HG03175 (cell line): ENCODE data around the gene GPLD1.

ENCODE experiments used
- ATAC-seq: cut with Tn5 transposase; IDR thresholded peaks from one replicate; pipeline ENCODE4 v1.9.1; 2021; ENCODE audit warnings: mild to moderate bottlenecking, moderate library complexity; ENCODE audit not compliant: unreplicated experiment

Gene GPLD1

DNA sequence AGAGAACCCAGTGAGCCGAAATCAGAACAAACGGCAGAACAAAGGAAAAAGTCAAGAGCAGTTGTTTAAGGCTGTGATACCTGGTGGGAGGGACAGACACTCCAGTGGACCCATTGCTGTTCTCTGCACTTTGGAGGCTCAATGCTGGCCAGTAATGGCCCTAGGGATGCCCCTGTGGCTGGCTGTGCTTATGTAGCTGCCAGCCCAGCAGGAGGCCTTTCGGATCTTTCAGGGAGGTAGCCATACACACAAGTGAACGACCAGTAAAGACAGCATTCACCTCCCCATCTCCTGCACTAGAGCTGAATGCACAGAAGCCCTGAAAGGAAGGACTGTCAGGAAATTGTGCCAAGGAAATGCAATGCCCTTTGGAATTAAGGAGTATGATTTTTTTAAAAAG, 34.3 kb downstream of the GPLD1 start:
- no peak for ATAC-seq

DNA sequence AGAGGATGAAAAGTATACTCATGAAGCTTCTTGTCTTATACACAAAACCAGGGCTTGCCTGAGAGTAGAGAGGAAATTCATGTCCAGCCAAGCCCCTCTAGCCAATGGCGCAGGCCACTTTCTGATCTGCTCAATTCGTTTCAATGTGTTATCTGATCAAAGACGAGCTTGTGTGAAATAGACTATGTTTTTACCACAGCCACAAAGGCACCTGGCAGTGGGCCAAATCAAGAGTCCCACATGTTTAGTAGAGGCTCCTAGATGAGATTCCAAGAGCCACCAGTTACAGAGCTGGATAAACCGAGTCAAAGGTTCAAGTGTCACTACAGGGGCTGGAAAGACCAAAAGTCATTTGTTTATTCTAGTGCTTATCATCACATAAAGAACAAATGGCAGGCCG, 34.9 kb downstream of the GPLD1 start:
- no peak for ATAC-seq

DNA sequence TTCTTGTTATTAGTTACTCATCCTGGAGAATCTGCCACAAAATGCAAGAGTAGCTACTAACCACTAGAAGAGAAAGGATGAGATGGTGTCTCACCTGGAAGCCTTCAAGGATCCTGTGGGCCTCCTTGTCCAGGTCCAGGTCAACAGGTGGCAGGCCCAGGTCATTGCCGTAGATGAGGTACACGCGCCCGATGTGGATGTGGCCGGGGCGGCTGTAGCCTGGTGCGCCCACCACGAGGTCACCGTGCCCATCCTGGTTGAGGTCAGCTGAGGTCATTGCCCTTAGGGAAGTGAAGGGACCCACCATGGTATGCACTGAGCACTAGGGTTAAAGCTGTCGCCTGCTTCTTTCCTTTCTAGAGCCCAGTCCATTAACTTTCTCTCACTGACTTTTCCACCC, 35.5 kb downstream of the GPLD1 start:
- no peak for ATAC-seq

- ATAC-seq = no peak
Measured at GRCh38 chr6:24451581-24452388, 37.6 kb downstream of the GPLD1 start.

- ATAC-seq = no peak
Measured at GRCh38 chr6:24448828-24449525, 40.4 kb downstream of the GPLD1 start.

DNA sequence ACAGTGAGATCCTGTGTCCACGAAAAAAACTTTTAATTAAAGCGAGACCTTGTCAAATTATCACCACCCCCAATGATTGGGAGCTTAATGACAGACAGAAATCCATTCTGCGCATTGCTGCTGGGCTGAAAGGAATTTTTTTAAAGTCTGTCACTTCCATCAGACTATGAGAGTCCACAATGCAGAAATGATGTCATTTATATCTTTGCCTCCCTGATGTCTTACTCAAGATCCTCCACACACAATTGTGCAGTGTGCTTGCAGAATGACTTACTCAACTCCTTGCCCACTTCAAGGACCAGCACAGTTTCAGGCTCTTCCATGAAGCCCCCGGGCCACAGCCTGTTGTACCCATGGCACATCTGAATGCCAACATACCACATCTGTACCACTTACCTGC, 41.0 kb downstream of the GPLD1 start:
- no peak for ATAC-seq

- no peak for ATAC-seq
Measured at GRCh38 chr6:24446670-24447069, 42.7 kb downstream of the GPLD1 start.

DNA sequence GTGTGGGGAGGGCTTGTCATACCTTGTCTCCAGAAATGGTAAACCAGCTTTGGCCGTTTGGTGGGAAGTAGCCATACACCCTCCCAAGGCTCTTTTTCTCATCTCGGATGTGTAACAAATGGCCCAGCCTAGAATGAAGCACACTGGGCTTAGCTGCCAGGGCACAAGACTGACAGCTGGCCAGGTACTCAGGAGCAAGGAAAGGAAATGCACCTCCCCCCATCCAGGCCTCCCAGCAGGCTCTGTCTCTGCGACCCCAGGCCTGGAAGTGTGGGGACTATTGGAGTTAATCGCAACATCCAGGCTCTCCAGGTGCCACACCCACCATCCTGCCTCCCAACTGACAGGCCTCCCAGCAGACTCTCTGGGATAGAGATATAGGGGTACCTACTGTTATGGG, 43.7 kb downstream of the GPLD1 start:
- ATAC-seq = no peak

GRCh38 chr6:24444588-24444987, 44.8 kb downstream of the GPLD1 start:
- ATAC-seq = no peak

DNA sequence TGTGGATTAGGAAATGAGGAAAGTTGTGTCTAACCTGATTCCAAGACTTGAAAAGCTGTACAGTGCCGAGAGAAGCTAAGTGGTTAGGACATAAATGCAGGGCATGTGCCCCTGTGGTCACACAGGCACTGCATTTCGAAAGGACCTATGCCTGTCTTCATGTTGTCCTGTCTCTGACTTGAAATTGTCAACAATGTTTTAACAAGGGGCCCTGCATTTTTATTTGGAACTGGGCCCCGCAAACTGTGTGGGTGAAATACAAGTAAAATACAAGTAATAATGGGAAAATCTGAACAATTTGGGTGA, 47.8 kb downstream of the GPLD1 start:
- ATAC-seq = no peak

DNA sequence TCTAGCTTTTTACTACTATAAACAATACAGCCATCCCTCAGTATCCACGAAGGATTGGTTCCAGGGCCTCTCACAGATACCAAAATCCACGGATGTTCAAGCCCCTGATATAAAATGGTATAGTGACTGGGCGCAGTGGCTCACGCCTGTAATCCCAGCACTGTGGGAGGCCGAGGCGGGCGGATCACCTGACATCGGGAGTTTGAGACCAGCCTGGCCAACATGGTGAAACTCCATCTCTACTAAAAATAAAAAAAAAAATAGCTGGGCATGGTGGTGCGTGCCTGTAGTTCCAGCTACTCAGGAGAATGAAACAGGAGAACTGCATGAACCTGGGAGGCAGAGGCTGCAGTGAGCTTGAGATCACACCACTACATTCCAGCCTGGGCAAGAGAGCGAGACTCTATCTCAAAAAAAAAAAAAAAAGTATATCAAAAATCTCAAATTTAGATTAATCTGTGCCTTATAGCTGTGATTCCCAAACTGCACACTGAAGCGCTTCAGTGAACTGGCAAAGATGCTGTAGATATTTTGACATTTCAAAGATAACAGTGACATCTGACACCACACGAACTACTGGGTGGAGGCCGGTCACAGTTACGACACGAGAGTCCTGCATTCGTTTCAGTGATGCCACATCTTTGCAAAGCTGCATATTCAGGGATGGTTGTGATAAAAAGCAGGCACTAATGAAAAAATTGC, 48.3 kb downstream of the GPLD1 start:
- no peak for ATAC-seq

- ATAC-seq = no peak
Measured at GRCh38 chr6:24439858-24440539, 49.4 kb downstream of the GPLD1 start.

GRCh38 chr6:24436979-24437378, 52.4 kb downstream of the GPLD1 start:
- ATAC-seq = no peak

DNA sequence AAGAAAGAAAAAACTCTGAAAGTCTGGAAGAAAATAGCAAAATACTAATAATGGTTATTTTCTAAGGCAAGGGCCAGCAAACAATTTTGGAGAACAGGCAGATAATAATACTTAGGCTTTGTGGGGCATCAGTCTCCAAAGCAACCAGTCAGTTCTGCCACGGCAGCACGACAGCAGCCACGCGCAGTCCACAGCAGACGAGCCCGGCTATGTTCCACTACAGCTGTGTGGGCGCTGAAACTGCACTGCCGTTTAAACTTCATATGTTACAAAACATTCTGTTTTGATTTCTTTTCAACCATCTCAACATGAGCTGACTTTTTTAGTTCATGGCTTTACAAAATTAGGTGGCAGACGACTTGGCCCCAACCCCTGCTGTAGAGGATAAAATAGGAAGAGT, 56.8 kb downstream of the GPLD1 start:
- no peak for ATAC-seq

DNA sequence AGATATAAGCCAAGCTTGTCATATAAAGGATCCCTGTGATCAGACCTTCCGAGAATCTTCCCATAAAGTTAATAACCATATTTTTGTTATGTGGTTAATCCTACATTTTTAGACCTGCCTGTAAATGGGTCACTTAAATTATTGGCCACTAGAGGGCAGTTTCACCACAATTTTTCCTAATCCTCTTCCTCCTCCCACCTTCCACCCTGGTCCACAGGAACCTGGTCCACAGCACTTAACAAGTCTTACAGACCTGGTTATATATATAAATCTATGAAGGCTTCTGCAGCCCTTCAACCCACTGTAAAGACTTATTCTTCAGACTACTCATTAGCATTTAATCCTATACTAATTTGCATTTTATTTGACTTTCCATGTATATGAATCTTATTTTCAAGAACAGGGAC, 58.3 kb downstream of the GPLD1 start:
- ATAC-seq = no peak

- ATAC-seq = no peak
Measured at GRCh38 chr6:24430086-24430485, 59.3 kb downstream of the GPLD1 start.

DNA sequence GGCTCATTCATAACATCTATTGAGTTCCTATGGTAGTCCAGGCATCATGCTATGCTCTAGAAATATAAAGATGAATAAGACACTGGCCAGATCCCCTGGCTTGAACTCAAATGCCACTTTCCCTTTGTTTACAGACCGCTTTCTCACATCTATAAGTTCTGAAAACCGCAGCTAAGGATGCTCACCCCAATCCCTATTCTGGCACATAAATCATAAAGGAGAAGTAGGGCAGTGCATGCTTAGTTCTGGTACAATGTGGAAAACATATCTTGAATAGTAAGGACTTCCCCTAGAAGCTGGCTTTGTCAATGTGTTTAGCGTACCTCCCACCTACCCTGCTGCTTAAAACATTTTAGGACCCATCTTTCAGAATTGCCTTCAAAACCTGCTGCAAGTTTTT, 60.2 kb downstream of the GPLD1 start:
- ATAC-seq = no peak

GRCh38 chr6:24428615-24429014, 60.8 kb downstream of the GPLD1 start:
- ATAC-seq = no peak

DNA sequence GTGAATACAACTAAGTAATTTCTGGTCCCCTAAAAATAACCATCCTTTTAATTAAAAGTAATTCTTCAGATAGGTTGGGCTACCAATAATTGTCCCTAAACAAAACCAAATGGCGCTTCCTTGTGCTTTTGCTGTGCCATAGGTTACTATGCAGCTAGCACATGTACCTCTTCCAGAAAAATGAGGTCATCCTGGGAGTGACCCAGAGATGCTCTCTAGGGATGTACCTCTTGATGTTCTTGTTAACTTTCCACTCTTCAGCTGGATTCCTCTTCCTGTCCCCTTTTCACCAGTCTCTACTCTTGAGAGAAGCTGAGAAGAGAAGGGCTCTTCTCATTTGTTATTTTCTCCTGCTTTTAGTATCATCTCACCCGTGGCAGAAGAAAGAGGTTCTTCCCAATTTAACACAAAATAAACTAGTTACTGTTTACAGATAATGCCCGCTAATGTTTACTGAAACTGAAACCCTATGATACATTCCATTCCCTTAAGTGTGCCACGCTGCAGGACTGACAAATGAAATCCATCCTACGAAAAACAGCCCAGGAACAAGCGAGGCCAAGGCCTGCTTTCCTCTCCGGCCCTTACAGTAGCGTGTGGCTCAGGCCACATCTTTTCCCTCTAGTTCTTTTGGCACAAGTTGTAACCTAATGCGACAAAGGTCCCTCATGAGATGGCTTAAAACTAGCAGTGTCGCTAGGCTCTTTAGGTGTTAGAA, 62.5 kb downstream of the GPLD1 start:
- ATAC-seq = no peak

GRCh38 chr6:24425091-24425490, 64.3 kb downstream of the GPLD1 start:
- ATAC-seq = no peak

- no peak for ATAC-seq
Measured at GRCh38 chr6:24419526-24419925, 69.9 kb downstream of the GPLD1 start.
